ENCODE results near the gene CD96.

Gene CD96

DNA sequence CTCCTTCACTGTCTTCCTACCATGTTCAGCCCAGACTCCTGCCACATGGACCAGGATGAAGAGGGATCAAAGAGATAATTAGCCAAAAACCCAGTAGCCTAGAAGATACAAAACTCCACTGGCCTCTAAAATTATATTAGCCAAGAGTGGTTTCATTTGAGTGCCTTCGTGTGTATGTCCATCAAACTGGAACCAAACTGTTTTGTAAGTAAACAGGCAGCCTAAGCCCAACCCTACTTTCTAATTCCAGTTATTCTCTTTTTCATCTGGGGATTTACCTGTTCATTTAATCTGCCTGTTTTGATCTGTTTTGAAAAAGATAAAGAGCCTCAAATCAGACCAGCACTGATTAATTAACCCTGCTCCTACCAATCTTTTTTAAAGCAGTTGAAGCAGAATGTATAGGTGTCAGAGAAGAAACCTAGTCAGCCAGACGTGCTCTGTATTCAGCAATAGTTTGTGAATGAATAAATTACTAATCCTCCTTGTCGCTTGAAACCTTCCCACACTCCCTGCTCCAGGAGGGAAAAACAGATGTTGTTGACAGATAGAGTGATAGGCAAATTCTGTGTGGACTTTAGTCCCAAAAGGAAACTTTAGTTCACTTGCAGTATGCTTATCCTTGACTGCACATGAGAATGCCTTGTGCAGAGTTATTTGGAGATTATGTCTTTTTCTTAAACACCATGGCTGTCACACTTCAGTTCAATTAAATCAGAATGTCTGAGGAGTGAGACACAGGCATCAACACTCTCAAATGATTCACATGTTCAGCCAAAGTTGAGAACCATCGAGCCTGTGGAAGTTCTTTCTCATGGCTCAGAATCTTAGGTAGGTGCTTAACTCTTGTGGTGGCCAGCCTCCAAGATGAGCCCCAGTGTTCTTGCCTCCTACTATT, 108.6 kb downstream of the CD96 start:
- H3K4me3 ChIP-seq (ENCODE audit: low read depth, low read length), result no peak overlapping the region
- no peak for DNase-seq (ENCODE audit: low read depth)
- TF ChIP-seq, protein P1, sequence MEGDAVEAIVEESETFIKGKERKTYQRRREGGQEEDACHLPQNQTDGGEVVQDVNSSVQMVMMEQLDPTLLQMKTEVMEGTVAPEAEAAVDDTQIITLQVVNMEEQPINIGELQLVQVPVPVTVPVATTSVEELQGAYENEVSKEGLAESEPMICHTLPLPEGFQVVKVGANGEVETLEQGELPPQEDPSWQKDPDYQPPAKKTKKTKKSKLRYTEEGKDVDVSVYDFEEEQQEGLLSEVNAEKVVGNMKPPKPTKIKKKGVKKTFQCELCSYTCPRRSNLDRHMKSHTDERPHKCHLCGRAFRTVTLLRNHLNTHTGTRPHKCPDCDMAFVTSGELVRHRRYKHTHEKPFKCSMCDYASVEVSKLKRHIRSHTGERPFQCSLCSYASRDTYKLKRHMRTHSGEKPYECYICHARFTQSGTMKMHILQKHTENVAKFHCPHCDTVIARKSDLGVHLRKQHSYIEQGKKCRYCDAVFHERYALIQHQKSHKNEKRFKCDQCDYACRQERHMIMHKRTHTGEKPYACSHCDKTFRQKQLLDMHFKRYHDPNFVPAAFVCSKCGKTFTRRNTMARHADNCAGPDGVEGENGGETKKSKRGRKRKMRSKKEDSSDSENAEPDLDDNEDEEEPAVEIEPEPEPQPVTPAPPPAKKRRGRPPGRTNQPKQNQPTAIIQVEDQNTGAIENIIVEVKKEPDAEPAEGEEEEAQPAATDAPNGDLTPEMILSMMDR (IDR thresholded peaks at IDR 0.05; ENCODE audit: low read depth, low read length, missing control alignments), result no peak

DNA sequence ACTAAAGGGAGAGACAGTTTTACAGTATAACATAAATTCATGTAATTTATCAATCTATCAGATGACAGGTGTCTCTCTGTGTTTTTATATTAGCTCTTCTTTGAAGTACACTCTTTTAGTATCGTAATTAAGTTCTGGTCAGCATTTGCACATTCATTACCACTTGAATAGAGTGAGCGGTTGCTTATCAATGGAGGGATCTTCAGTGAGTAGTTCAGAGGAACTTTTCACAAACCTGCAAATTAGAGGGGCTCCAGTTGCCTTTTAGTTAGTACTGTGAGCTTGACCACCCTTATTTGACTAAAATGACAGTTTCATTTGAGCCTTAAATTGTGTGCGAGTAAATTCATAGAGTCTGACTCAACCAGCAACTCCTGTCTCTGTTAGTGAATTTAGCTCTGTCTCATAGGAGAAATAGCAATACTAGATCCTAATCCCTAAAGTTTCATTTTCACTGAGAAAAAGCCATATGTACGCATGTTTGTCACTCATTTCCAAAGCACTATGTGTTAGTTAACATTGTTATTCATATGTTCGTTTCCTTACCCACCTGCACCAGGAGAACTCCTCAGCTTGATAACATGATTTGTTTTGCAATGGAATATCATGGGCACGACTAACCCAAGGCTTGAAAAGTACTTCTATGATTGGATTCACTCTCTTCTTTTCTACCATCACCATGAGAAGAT, 110.6 kb downstream of the CD96 start:
- DNase-seq (ENCODE audit: low read depth), result no peak
- no peak overlapping the region for H3K4me3 ChIP-seq (ENCODE audit: low read depth, low read length)
- TF ChIP-seq, protein P1 (IDR thresholded peaks at IDR 0.05; ENCODE audit: low read depth, low read length, missing control alignments), result no peak

DNA sequence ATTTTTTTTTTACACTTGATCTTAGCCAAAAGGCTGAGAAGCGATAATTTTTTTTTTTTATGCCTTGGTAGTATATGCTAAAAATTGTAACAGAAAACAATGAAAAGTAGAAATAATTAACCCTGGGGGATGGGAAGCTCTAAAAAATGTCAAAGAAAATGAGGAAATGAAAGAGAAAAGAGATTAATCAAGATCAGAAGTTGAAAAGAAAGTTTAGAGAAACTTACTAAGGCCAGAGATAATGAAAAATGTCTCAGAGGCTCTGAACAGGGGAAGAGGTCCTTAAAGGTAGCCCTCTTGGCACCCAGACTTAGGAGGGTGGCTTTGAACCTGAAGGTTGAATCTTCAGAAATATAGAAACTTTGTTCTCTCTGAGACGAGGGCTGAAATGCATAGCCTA, 111.8 kb downstream of the CD96 start:
- TF ChIP-seq, protein P1 (IDR thresholded peaks at IDR 0.05; ENCODE audit: low read depth, low read length, missing control alignments), result no peak
- no peak overlapping the region for H3K4me3 ChIP-seq (ENCODE audit: low read depth, low read length)
- DNase-seq (ENCODE audit: low read depth), result no peak

DNA sequence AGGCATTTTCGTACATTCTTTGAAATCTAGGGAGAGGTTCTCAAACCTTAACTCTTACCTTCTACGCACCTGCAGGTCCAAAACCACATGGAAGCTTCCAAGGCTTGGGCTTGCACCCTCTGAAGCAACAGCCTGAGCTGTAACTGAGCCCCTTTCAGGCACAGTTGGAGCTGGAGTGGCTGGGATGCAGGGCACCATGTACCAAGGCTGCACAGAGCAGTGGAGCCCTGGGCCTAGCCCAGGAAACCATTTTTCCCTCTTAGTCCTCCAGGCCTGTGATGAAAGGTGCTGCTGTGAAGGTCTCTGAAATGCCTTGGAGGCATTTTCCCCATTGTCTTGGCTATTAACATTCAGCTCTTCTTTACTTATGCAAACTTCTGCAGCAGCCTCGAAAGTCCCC, 120.0 kb downstream of the CD96 start:
- TF ChIP-seq, protein P1 (IDR thresholded peaks at IDR 0.05; ENCODE audit: low read depth, low read length, missing control alignments), result no peak
- DNase-seq (ENCODE audit: low read depth), result no peak
- no peak overlapping the region for H3K4me3 ChIP-seq (ENCODE audit: low read depth, low read length)

DNA sequence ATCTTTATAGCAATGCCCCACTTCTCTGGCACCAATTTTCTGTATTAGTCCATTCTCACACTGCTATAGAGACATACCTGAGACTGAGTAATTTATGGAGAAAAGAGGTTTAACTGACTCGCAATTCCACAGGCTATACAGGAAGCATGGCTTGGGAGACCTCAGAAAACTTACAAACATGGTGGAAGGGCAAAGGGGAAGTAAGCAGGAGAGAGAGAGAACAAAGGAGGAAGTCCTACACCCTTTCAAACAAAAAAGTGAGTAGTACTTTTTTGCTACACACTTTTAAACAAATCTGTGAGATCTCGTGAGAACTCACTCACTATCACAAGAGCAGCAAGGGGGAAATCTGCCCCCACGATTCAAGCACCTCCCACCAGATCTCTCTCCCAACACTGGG, 120.9 kb downstream of the CD96 start:
- no peak for DNase-seq (ENCODE audit: low read depth)
- TF ChIP-seq, protein P1 (IDR thresholded peaks at IDR 0.05; ENCODE audit: low read depth, low read length, missing control alignments), result no peak
- no peak overlapping the region for H3K4me3 ChIP-seq (ENCODE audit: low read depth, low read length)

DNA sequence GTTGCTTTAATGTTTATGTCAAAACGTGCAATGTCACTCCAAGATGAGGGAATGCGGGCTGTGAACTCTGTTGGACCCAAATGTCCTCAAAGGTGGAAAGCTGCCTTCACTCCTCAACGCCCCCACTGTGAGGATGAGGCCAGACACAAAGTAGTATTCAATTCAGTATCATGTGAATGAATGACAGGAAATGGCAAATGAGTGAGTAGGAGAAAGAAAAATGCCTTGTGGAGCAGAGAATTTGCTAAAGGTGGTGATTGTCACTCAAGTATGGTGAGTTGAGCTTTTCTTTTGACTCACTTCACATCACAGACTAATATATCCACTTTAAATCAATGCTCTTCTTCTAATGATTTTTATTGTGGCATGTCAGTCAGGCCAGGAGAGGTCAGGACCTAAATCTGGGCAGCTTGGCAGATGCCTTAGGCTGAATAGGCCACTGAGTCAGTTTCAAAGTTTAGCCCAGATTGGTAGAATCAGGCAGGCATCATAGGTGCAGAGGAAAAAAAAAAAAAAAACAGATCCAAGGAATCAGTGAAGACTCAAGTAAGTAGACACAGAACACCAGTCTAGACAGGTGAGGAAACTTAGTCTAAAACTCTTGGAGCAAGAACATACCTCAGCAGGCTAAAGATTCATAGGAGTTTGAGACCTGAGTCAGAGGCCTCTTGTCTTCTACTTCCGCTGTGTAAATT, 124.2 kb downstream of the CD96 start:
- H3K4me3 ChIP-seq (ENCODE audit: low read depth, low read length), result no peak overlapping the region
- TF ChIP-seq, protein P1 (IDR thresholded peaks at IDR 0.05; ENCODE audit: low read depth, low read length, missing control alignments), result no peak
- DNase-seq (ENCODE audit: low read depth), result no peak
